GM23338 (cell line): ENCODE data around the gene MCC. TPM values are rescaled to one million over a fixed set of nuclear protein-coding genes. Genes with fewer than 3 reads are reported as not detected.

Experiments
- ATAC-seq: fragments of 200-7000 bp; cut with Tn5 transposase; 3 replicates; pipeline ENCODE4 v1.9.1; 2020
- DNase-seq: peaks from one replicate; pipeline ENCODE4 v3.0.0-alpha.2; 2015; ENCODE audit warnings: low spot score
- H2AFZ ChIP-seq: fragments of 200-600 bp; sonication (generic); 2 replicates; pipeline ENCODE4 v1.8.0; 2016; ENCODE audit warnings: antibody characterized with exemption, mild to moderate bottlenecking, moderate library complexity
- H3F3A ChIP-seq: fragments of 200-600 bp; sonication (generic); replicated peaks from 2 replicates; pipeline ENCODE4 v1.8.0; 2017; ENCODE audit warnings: antibody characterized with exemption, mixed run types, low read depth
- H3K27ac ChIP-seq: fragments of 200-600 bp; sonication (generic); 2 replicates; pipeline ENCODE4 v1.6.1; 2016; ENCODE audit warnings: low read depth
- H3K27me3 ChIP-seq: fragments of 200-600 bp; sonication (generic); 2 replicates; pipeline ENCODE4 v1.8.0; 2016; ENCODE audit warnings: mild to moderate bottlenecking, mixed run types, moderate library complexity; ENCODE audit not compliant: insufficient read depth
- H3K36me3 ChIP-seq: fragments of 200-600 bp; sonication (generic); 2 replicates; pipeline ENCODE4 v1.8.0; 2016; ENCODE audit warnings: mild to moderate bottlenecking; ENCODE audit not compliant: insufficient read depth
- H3K4me1 ChIP-seq: fragments of 200-600 bp; sonication (generic); 2 replicates; pipeline ENCODE4 v1.8.0; 2016; ENCODE audit warnings: mild to moderate bottlenecking, moderate library complexity; ENCODE audit not compliant: insufficient read depth
- H3K4me2 ChIP-seq: fragments of 200-600 bp; sonication (generic); 2 replicates; pipeline ENCODE4 v1.7.1; 2017; ENCODE audit warnings: mixed run types
- H3K4me3 ChIP-seq: fragments of 200-600 bp; sonication (generic); 2 replicates; pipeline ENCODE4 v1.6.1; 2016; ENCODE audit warnings: mixed run types
- H3K79me2 ChIP-seq: fragments of 200-600 bp; sonication (generic); replicated peaks from 2 replicates; pipeline ENCODE4 v1.8.0; 2017; ENCODE audit warnings: mild to moderate bottlenecking; ENCODE audit not compliant: insufficient read depth
- H3K9me2 ChIP-seq: fragments of 200-600 bp; sonication (generic); 2 replicates; pipeline ENCODE4 v1.8.0; 2017; ENCODE audit not compliant: insufficient read depth
- H4K20me1 ChIP-seq: fragments of 200-600 bp; sonication (generic); replicated peaks from 2 replicates; pipeline ENCODE4 v1.8.0; 2017; ENCODE audit warnings: mild to moderate bottlenecking; ENCODE audit not compliant: insufficient read depth
- H3K27ac Mint-ChIP-seq: 2 replicates; pipeline ENCODE4 v1.8.0; 2020; ENCODE audit warnings: inconsistent platforms, mild to moderate bottlenecking, moderate library complexity, mixed read lengths
- H3K27me3 Mint-ChIP-seq: 3 replicates; pipeline ENCODE4 v1.8.0; 2022; ENCODE audit warnings: low read depth, mild to moderate bottlenecking, moderate library complexity, mixed read lengths, inconsistent platforms; ENCODE audit not compliant: insufficient read depth, poor library complexity
- H3K36me3 Mint-ChIP-seq: 3 replicates; pipeline ENCODE4 v1.8.0; 2021; ENCODE audit warnings: low read depth, mild to moderate bottlenecking, inconsistent platforms, moderate library complexity, mixed read lengths
- H3K4me1 Mint-ChIP-seq: 3 replicates; pipeline ENCODE4 v1.8.0; 2020; ENCODE audit warnings: mild to moderate bottlenecking, inconsistent platforms, mixed read lengths
- H3K4me3 Mint-ChIP-seq: 3 replicates; pipeline ENCODE4 v1.8.0; 2021; ENCODE audit warnings: moderate library complexity, mild to moderate bottlenecking, inconsistent platforms, mixed read lengths
- H3K9me3 Mint-ChIP-seq: 3 replicates; pipeline ENCODE4 v1.8.0; 2020; ENCODE audit warnings: moderate library complexity, mild to moderate bottlenecking, inconsistent platforms, mixed read lengths
- CREB1 ChIP-seq: fragments of 250-450 bp; sonication (Bioruptor Pico); IDR thresholded peaks from 2 replicates; pipeline ENCODE4 v1.5.0; 2020; ENCODE audit warnings: low read depth, mild to moderate bottlenecking, moderate library complexity
- ETS1 ChIP-seq: IDR thresholded peaks from 2 replicates; pipeline ENCODE4 v1.6.1; 2016; ENCODE audit warnings: antibody characterized with exemption
- EZH2 ChIP-seq: fragments of 200-600 bp; sonication (generic); IDR thresholded peaks from one replicate; pipeline ENCODE4 v1.8.0; 2017; ENCODE audit warnings: antibody characterized with exemption, mild to moderate bottlenecking, low read depth; ENCODE audit not compliant: unreplicated experiment
- EZH2phosphoT487 ChIP-seq: fragments of 200-600 bp; sonication (generic); IDR thresholded peaks from one replicate; pipeline ENCODE4 v1.8.1; 2018; ENCODE audit warnings: antibody characterized with exemption; ENCODE audit not compliant: unreplicated experiment
- POLR2AphosphoS5 ChIP-seq: IDR thresholded peaks from 2 replicates; pipeline ENCODE4 v1.6.1; 2016; ENCODE audit warnings: antibody characterized with exemption, low read depth
- REST ChIP-seq: IDR thresholded peaks from one replicate; pipeline ENCODE4 v1.6.1; 2018; ENCODE audit warnings: antibody characterized with exemption; ENCODE audit not compliant: unreplicated experiment
- STAT1 ChIP-seq: IDR thresholded peaks from one replicate; pipeline ENCODE4 v1.6.1; 2016; ENCODE audit warnings: antibody characterized with exemption; ENCODE audit not compliant: unreplicated experiment
- ZNF114 ChIP-seq: fragments of 250-450 bp; sonication (Bioruptor Pico); IDR thresholded peaks from 2 replicates; pipeline ENCODE4 v1.5.0; 2020; ENCODE audit warnings: mild to moderate bottlenecking, moderate library complexity
- ZNF331 ChIP-seq: fragments of 250-450 bp; sonication (Bioruptor Pico); IDR thresholded peaks from 2 replicates; pipeline ENCODE4 v1.5.0; 2020; ENCODE audit warnings: low read depth, mild to moderate bottlenecking, moderate library complexity
- polyA plus RNA-seq: library from polyadenylated mRNA; unstranded; fragments of >200 nt; fragmentation: Nextera tagmentation; extraction: Ambion mirVana; gene quantifications from 2 replicates; pipeline ENCODE4 v1.2.1, GENCODE V29; 2016
- total RNA-seq: library from RNA; depleted of rRNA; stranded (reverse); fragments of >200 nt; shearing (Covaris generic); gene quantifications from 2 replicates; pipeline ENCODE4 v1.2.3, GENCODE V29; 2014
- TF ChIP-seq, protein P1 (sequence below), 2 experiments: fragments of 200-600 bp in 1 of 2; sonication (generic) in 1 of 2; conservative IDR thresholded peaks; 2 replicates each; pipeline versions ENCODE4 v1.5.1 to v1.6.1; 2016 to 2017; ENCODE audit warnings: antibody characterized with exemption in 2 of 2, low read depth in 2 of 2, mild to moderate bottlenecking in 2 of 2, moderate library complexity in 1 of 2

The MCC gene
- total and polyA plus RNA-seq, 2 experiments from 2014 or later: 3.8 to 10.1 TPM

GRCh38 chr5:113319256-113320053, 168.8 kb downstream of the MCC start (continued):
- TF ChIP-seq EZH2 (no peak), STAT1 (no peak)

- Histone ChIP-seq H2AFZ (no peak overlapping the region), H3K4me1 (peaks cover 5% of the 10 kb centered on the region), H4K20me1 (no peaks in the 10 kb centered on the region), H3K9me2 (no peaks in the 10 kb centered on the region; the same call in 1 of the 2 replicates), H3F3A (no peaks in the 10 kb centered on the region), H3K27me3 (no peaks in the 10 kb centered on the region), H3K4me2 (no peak overlapping the region), H3K4me3 (no peak overlapping the region), H3K36me3 (no peaks in the 10 kb centered on the region), H3K79me2 (no peaks in the 10 kb centered on the region), H3K27ac (no peak overlapping the region)
- H3K27ac Mint-ChIP-seq: no peak overlapping the region
- no peaks in the 10 kb centered on the region for H3K9me3 Mint-ChIP-seq
- ATAC-seq (no peak), DNase-seq (no peak)
- TF ChIP-seq STAT1: no peak
- TF ChIP-seq, protein P1, sequence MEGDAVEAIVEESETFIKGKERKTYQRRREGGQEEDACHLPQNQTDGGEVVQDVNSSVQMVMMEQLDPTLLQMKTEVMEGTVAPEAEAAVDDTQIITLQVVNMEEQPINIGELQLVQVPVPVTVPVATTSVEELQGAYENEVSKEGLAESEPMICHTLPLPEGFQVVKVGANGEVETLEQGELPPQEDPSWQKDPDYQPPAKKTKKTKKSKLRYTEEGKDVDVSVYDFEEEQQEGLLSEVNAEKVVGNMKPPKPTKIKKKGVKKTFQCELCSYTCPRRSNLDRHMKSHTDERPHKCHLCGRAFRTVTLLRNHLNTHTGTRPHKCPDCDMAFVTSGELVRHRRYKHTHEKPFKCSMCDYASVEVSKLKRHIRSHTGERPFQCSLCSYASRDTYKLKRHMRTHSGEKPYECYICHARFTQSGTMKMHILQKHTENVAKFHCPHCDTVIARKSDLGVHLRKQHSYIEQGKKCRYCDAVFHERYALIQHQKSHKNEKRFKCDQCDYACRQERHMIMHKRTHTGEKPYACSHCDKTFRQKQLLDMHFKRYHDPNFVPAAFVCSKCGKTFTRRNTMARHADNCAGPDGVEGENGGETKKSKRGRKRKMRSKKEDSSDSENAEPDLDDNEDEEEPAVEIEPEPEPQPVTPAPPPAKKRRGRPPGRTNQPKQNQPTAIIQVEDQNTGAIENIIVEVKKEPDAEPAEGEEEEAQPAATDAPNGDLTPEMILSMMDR (conservative IDR thresholded peaks at IDR 0.05; ENCODE audit: low read depth in 2 of 2): no peak
- no peak for TF ChIP-seq REST
- TF ChIP-seq CREB1 (CRISPR knock-in tag): no peak
- no peak for TF ChIP-seq POLR2AphosphoS5
- TF ChIP-seq ZNF114 (CRISPR knock-in tag): no peak
- no peak for TF ChIP-seq EZH2phosphoT487
- no peak for TF ChIP-seq ETS1
- no peak for TF ChIP-seq ZNF331 (CRISPR knock-in tag)
- H3K36me3 Mint-ChIP-seq: no peaks in the 10 kb centered on the region
- H3K4me3 Mint-ChIP-seq: no peak overlapping the region
- no peaks in the 10 kb centered on the region for H3K27me3 Mint-ChIP-seq
- peaks cover 7% of the 10 kb centered on the region for H3K4me1 Mint-ChIP-seq
Measured at GRCh38 chr5:113317636-113318035, 170.6 kb downstream of the MCC start.
